HG03108 (cell line): ENCODE measurements around the gene PCYOX1L.

Experiments
- ATAC-seq: cut with Tn5 transposase; IDR thresholded peaks from one replicate; pipeline ENCODE4 v1.9.1; 2021; ENCODE audit warnings: moderate library complexity; ENCODE audit not compliant: unreplicated experiment

PCYOX1L gene

DNA sequence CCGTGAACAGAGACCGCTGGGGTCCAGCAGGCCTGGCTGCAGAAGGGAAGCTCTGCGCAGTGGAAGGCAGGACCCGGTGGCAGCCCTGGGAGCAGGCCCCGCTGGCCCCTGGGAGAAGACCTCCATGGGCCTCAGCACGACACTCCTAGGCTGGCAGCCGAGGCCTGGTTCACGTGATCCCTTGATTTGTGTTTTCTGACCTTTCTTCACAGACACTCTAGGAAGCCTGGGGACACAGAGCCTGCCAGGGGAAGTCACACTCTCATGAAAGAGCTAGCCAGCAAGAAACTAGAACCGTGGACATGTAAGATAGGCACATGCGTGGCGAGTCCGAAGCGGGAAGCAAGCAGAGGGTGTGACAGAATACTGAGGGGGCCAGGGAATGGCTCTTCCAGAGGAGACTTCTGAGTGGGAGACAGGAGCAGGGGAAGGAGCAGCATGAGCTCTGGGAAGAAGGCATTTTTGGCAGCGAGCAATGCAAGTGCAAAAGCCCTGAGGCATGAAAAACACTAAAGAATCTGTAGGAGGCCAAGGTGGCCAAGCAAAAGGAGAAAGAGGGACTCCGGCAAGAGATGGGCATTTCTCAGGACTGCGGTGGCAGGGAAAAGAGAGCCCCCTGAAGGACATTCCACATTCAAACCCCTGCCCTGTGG, 47.8 kb downstream of the PCYOX1L start:
- no peak for ATAC-seq

DNA sequence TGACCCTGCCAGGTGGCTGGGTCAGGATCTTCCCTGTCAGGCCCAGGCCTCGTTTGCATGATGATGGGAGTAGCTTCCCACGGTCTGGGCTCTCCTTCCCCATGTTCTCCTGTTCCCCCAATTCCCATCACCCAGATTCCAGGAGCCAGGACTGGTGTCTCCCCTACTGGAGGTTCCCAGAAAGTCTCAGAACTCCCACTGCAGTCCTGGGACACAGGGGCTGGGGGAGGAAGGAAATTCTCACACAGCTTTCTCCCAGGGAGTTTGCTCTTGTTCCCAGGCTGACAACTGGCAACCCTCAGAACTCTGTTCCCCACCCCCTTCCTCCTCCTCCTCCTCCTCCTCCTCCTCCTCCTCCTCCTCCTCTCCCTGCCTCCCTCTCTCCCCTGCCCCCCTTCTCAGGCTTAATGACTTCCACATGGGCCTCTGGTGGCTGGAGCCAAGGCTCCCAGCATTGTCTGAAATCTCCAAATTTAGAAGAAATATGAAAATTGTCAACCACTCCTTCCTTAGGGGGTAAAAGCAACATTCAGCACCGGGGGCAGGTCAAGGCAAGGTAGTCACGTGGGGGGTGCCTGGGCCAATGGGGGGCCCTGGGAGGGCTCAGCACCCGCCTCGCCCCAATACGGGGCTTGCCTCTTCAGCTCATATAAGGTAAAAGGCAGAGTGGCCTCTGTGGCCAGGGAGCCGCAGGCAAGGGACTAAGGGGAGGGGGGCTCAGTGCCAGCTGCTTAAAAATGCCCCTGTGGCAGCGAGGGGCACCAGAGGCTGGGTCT, 48.5 kb downstream of the PCYOX1L start:
- no peak for ATAC-seq

DNA sequence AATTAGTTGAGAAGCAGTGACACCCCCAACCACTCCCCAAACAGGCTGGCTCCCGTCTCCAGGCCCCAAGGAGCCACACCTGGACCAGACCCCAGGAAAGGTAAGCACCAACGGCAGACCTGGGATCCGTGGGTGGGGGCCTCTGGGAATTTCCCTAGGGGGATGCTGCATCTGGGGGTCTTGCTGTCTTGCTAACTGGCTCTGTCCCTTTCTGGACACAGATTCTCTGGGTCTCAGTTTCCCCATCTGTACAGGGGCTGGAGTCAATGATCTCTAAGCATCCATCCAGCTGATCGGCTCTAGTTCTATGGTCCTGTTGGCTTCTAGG, 49.1 kb downstream of the PCYOX1L start:
- no peak for ATAC-seq

DNA sequence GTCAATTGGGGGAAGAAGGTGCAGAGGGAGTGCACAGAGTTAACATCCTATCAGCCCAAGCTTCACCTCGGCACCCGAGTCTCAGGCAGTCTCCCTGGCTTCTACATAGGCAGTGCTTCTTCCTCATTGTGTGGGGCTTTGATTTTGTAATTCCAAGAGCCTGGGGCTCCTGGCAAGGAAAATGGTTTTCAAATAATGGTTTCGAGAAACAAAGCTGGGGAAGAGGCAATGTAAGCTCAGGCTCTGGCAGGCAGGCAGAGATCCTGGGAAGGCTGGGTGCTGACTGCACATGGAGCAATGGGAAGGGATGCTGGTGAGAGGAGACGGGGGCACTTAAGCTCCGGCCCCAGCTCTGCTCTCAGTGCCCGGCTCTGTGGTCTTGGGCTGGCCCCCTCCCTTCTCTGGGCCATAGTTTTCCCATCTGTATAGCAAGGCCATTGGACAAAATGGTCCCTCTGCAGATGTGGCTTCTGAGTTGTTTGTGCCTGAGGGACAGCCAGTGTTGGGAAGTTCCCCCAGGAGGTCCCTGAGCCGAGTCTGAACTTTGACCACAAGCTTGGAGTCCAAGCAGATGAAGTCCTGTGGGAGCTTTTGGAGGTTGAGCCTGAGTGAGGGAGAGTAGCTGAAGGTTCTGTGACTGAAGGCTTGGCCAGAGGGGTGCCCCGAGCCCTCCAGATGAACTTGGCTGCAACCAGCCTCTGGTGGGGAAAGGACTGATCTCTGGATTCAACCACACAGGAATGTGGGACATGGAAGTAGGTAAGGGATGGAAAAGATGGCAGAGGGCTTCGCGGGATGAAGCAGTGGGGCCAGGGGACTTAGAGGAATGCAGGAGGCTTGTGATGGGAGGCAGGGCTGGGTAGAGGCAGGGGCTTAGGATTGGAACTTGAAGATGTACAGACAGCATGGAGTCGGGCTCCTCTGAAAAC, 49.7 kb downstream of the PCYOX1L start:
- no peak for ATAC-seq

DNA sequence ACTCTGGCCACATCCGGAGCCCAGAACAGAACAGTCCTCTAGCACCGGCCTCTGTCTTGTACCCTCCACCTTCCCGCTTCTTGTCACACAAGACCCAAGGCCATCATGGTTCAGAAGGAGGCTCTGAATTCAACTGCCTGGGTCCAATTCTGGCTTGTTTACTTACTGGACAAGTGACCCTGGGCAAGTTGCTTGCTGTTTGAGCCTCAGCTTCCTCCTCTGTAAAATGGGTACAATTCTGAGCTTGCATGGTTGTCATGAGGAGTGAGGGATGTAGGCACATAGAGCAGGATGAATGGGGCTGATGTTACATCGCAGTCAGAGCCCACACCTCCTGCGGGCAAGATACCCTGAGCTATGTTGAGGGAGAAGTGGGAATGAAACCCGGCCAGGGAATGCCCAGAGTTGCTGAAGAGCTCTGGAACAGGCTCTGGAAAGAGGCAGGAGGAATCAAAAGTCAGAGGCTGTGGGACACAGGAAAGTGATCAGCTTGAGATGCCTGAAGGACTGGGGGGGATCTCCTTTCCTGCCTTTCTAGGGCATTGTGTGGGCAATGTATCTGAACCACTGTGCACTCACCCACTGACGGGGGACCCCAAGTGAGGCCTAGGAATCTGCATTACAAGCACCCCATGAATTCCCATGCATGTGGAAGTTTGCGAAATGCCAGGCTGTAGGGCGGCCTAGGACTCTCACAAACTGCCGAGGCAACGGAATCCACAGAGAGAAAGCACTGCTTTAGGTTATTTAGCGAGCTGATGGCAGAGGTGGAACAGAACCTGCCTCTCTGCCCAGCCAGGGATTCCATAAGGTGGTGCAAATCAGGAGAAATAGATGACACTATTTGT, 50.6 kb downstream of the PCYOX1L start:
- no peak for ATAC-seq

DNA sequence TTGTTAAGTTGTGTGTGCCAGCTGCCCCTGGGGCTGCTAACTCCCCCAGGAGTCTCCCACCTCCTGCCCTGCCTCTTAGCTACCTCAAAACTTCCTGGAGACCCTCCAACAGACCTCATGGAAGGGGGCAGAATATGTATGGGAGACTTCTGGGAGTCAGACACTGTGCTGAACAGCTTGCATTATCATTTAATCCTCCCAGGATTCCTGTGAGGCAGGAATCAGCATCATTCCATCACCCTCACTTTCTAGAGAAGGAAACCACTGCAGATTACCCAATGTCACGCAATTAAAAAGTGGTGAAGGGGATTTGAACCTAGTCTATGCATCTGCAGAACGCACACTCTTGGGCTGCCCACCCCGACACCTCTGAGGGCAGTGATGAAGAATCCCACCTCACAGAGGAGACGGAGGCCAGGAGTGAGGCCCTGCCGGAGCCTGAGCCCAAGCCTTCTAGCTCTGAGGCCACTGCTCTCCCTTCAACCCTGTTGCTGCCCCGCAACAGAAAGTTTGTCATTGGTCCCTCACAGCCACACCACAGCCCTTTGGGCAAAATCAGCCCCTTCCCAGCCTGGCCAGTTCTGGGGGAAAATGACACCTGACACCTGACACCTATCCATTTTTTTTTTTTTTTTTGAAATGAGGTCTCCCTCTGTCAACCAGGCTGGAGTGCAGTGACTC, 51.6 kb downstream of the PCYOX1L start:
- ATAC-seq, result no peak

DNA sequence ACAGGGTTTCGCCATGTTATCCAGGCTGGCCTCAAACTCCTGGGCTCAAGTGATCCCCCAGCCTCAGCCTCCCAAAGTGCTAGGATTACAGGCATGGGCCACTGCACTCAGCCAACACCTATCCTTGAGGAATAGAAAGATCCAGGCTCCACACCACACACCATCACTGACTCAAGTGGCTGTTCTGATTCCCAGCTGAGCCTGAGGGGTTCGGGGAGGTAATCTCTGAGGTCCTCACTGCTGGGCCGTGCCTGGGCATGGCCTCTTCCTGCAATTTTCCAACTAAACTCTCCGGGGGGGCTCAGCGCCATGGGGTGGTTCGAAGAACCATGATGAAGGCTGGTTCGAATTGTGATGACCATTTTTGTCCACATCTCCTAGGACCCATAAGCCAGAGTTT, 52.2 kb downstream of the PCYOX1L start:
- no peak for ATAC-seq

DNA sequence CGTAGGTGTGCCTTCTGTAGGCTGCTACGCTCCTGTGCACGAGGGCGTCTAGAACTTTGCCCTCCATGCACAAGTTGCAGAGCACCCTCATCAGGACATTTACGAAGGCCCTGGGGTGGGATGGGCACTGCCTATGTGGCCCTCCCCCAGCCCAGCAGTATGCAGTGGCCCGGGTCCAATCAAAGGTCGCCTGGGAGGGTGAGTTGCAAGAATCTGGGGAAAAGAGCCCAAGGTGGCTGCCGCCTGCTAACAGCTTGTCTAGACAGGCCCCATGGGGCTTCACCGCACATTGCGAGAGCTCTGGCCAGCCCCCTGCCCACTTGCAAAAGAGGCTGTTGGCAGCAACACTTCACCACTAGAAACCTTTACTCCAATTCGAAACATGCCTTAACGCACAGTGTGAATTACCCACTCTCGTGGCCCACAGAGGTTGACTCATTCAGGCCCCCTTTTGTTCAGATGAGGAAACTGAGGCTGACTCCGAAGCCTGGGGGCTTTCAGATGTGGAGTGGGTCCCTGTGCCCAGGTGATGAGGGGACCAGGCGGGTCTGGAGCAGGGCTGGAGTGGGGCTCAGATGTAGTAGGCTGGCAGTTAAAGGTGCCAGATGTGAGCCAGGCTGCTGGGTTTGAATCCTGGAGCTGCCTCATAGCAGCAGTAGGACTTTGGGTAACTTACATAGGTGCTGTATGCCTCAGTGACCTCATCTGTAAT, 53.0 kb downstream of the PCYOX1L start:
- ATAC-seq, result no peak

DNA sequence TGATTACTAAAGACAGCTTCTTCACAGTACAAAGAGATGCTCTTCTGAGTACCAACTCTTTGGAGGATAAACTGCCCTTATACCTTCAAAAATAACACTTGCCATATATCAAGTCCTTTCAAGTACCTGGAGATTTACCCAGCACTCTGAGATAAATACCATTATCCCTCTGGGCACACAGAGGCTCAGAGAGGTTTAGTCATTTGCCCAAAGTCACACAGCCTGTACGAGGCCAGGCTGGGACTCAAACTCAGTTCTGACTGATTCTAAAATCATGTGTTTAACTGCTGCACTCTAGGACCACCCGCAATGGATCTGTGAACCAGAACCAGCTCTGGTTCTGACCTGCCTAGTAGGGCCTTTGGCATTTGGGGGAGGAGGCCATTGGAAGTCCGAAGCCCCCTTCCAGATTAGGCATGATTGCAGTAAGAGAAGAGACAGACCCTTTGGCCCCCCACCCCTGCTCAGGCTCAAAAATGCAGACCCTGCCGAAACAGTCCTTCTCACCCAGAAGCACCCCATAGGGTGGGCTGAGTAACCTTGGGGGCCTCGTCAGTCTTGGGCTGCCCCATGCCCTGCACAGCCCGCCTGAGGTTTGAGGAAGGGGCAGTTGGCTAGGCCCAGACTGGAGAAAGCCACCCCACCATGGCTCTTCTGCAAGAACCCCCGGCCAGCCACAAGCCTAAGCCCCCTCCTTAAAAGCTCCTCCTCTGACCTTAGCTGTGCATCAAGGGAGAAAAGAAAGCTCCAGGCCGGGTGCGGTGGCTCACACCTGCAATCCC, 54.1 kb downstream of the PCYOX1L start:
- no peak for ATAC-seq

DNA sequence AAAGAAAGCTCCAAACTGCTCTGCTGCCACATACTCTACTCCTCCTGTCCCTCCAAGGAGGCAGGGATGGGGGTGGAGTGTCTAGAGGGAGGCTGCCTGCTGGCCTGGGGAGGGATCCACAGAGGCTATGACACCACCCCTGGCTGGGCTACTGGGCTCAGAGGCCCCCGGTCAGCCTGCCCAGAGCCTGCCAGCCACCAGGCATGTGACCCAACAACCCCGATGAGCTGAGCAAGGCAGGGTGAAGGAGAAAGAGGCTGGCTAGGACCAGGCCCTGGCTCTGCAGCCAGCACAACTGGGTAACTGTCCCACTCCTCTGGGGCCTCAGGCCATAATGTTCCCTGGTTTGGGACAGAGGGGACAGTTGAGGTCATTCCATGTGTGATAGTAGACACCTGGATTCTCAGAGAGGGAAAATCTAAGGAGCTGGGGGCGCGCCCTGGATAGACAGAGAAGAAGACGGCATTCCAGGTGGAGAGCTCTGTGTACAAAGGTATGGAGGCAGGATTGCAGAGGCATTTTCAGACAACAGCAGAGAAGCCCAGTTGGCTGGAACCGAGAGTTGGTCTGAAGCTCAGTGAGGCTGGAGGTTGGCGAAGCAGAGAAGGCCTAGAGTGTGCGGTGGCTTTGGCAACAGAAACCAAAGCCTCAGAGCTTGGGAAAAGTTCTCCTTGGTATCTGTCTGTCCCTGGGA, 55.1 kb downstream of the PCYOX1L start:
- ATAC-seq, result no peak

DNA sequence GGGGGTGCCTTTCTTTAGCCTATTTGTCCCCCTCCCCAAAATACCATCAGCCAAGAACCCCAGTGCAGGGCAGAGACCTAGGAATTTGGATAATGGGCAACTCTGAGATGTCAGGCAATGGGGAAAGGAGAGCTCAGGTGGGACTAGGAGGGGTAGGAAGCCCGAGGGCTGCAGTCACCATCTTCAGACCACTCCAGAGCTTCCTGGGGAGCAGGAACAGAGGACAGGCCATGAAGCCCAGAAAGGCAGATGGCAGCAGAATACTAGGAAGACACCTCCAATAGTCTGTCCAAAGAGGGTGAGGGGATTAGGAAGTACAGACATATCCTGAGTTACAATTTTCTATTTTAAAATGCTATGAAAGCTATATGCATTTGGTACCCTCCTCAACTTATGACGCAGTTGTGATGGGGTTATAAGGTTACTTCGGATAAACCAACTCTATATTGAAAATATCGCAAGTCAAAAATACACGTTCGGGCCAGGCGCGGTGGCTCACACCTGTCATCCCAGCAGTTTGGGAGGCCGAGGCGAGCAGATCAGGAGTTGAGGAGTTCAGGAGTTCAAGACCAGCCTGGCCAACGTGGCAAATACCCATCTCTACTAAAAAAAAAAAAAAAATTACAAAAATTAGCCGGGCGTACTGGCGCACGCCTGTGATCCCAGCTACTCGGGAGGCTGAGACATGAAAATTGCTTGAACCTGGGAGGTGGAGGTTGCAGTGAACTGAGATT, 55.8 kb downstream of the PCYOX1L start:
- ATAC-seq, result no peak

DNA sequence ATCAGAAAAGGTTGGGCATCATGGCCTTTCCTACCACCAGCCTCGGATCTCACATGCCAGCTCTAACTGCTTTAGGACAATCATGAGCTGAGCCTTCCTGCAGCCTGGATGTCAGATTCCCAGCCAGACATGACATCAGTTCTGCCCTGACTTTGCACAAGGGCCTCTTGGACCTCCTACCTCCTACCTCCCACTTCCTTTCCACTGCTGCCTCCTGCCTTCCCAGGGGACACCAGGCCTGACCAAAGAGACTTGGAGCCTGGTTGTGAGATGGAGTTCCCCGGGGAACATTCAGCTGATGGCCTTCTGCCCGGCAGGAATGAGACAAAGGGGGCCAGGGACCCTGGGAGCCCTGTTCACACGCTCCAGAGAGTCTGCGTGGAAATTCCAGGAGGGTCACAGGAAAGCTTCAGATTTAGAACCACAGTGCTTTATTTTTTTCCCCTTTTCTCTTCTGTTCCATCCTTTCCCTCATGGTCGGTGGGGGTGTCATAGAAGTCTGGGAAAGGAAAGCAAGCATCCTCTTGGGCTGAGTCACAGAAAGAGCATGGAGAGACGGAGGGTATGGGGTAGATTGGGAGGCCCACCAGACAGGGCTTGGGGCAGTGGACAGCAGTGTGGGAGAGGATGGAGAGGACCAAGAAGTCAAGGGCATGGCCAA, 56.7 kb downstream of the PCYOX1L start:
- ATAC-seq, result no peak

DNA sequence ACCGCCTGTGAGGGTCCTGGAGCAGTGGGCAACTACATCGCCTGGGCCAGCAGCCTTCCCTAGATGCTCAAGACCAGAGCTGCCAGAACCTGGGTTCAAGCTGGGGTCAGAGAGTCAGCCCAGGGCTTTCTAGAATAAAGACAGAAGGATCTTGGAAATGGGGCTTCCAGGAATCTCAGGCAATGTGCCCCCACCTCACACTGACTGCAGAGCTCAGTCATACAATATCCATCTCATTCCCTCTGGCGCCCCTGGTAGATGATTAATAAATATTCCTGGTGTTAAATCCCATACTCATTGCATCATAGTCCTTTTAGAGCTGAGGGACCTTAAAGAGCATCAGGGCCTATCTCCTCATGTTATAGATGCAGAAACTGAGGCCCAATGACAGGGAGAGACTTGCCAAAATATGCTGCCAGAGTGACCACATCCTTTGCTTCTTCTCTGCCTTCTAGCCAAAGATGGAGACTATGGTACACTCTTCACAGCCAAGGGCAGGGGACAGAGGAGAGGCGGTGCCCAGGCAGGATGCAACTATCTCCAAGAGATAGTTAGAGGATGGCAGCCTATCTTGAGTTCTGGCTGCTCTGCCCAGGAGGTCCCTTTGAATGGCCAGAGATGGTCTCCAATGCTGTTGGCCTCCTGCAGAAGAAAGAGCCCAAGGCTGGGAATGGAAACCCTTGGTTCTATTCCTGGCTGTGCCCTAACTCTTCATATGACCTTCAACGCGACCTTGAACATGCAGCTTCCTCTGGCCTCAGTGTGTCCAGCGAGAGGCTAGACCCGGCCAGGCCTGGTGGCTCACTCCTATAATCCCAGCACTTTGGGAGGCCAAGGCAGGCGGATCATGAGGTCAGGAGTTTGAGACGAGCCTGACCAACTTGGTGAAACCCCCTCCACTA, 57.5 kb downstream of the PCYOX1L start:
- ATAC-seq, result no peak

DNA sequence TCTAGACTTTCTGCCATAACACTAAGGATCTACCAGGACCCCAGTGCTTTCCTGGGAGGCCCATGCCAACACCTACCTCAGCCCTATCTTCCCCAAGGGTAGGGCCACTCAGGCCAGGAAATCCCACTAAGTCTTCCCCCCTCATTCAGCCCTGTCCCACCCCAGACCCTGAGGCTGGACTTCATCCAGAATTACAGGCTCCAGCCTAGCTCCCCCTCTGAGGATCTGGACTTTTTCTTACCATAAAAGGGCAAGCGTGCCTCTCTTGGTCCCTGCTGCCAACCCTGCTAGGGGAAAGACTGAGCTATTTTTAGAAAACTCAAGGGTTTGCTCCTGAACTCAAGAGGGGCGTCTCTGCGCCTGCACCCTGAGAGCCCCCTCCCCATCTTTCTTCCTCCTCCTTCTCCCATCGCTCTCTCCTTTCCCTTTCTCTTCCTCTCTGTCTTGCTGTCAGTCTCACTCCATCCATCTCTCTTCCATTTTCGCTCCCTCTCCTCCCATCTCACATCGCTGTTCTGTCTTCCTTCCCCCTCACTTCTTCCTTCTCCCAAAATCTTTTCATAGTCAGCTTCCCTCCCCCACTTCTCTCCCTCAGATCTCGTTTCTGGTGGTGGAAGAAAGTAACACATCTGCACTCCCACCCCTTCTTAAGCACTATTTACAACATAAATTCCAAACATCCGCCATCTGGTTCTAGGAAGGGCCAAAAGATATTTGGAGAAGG, 59.3 kb downstream of the PCYOX1L start:
- no peak for ATAC-seq

DNA sequence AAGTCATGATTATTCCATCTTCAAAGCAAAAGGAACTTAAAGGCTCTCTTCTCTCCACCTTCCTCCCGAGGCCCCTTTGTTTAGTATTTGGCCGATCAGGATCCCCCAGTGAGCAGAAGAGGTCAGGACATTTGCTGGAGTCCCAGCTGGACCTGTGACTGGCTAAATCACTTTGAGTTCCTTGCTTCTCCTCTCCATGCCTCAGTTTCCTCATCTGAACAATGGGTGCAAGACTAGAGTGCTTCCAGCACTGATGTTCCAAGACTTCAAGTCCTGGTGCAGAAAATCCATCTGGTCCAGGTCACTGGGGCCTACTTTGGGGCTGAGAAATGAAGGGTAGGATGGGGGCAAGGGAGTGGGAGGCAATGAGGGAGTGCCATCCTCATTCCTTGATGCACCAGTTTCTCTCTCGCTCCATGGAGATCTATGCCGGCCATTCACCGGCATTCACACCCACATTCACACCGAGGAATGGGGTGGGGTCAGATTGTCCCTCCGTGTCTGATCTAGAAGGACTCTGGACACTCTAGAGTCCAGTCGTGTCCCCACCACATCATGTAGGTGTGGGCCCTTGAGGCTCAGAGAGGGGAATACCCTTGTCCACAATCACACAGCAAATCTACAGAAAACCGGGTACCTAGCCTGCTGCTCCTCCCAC, 60.0 kb downstream of the PCYOX1L start:
- no peak for ATAC-seq
